SH-SY5Y (cell line): ENCODE measurements around the gene FOXA3.

Experiments
- GATA2 ChIP-seq: IDR thresholded peaks from 2 replicates; pipeline ENCODE4 v1.6.1; 2011; ENCODE audit warnings: mild to moderate bottlenecking, low read depth, low read length
- GATA3 ChIP-seq: IDR thresholded peaks from 2 replicates; pipeline ENCODE4 v1.6.1; 2011; ENCODE audit warnings: low read depth, mild to moderate bottlenecking, low read length, moderate library complexity

Gene FOXA3

DNA sequence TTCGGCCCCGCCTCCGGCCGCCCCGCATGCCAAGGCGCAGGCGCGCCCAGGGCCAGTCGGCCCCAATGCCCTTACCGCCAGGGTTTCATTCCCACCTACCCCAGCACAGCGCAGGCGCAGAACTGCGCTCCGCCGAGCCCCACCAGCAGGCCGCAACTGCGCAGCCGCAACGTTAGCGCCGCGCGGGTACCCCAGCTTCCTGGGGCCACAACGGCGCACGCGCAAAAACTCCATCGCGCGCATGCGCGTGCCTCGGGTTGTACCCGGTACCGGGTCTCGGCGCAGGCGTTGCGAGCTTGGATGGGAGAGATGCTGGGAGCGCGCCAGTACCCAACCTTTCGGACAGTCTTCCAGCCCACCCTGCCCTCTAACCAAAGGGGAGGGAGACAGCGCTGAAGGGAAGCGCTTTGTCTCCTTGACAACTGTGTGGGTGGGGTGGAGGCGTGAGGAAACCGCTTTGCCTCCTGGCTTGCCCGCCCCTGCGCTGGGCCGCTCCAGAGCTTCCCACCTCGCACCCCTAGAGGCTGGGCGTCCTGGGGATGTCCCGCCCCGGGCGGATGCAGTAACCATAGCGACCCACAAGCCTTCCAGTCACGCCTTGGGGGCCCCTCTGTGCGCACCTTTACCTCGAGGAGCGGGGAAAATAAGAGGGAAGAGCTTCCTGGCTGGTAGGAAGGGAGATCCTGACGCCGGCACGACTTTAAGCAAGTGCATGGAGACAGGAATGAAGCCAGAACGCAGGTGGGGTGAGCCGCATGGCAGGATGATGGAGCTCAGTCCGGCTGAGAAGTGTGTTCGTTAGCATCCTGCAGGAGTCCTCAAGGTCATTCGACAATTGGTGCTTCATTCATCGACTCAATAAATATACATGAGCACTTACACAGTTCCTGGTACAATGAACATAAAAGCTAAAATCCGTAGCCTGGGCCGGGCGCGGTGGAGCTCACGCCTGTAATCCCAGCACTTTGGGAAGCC lies 38.8 kb downstream of the FOXA3 start:
- TF ChIP-seq GATA2 (no peak), GATA3 (no peak)

GRCh38 chr19:45905011-45905410 lies 40.9 kb downstream of the FOXA3 start:
- TF ChIP-seq GATA3: no peak
- no peak for TF ChIP-seq GATA2

GRCh38 chr19:45906221-45906620 lies 42.1 kb downstream of the FOXA3 start:
- TF ChIP-seq GATA2 (no peak), GATA3 (no peak)

DNA sequence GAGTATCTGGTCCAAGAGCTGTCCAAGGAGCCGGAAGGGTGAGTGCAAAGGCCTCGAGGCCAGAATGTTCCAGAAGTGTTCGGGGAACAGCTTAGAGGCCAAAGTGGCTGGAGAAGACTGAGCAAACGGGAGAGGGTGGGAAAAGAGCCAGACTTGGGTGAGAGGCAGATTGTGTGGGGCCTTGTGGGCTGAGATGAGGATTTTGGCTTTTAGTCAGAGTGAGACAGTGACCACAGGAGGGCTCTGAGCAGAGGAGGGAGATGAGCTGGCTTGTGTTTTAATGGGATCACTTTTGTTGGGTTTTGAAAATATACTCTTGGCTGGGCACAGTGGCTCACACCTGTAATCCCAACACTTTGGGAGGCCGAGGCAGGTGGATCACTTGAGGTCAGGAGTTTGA lies 44.8 kb downstream of the FOXA3 start:
- TF ChIP-seq GATA2 (no peak), GATA3 (no peak)

DNA sequence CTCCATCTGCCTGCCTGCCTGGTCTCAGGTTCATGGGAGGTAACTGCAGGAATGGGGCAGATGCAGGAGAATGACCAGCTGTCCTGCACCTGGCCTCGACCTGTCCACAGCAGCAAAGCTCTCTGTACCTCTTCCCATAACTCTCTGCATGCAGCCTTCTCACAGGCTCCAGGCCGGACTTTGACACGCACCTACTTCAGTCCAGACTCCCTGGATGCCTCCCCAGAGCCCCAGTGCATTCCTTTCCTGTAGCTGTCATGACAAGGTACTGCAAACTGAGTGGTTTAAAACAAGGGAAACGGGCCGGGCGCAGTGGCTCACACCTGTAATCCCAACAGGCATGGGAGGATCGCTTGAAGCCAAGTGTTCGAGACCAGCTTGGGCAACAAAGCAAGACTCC lies 47.2 kb downstream of the FOXA3 start:
- TF ChIP-seq GATA2: no peak

DNA sequence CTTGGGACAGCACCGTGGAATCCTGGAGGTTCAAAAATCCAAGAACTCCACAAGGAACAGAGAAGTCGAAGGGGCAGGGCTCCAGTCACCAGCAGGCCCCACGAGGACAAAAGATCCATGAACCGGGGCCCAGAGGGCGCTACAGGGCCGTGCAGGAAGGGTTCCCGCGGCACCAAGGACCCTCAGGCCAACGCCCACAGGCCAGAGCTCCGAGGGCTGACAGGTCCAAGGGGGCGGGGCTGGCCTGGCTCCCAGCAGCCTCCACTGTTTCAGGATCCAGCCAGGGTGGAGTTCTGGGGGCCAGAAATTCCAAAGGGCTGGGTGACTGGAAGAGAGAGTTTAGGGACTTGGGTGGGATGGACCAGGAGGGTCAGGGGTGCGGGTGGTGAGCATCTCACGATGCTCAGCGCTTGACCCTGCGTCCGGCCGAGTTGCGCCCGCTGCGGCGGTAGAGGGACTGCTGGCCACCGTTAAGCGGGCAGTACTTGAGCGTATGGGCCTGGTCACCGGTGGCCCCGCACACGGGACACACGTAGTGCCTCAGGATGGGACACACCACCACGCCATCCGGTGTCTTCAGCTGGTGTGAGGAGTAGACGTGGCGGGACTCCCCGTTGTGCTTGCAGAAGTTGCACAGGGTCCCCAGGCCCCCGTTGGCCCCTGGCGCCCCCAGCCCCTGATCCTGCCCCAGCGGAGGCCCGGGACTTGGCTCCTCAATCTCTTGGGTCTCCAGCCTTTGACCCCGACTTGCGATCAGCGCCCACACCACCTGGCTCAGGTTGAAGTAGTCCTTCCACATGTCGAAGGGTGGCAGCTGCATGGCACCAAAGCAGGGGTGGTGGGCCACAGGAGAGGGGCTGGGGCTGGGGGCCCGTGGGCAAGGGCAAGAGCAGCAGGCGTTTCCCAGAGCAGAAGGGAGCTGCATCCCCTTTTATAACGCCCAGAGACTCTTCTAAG lies 50.0 kb downstream of the FOXA3 start, which contains the start of gene NANOS2:
NANOS2 (minus strand) TSS at position 905 of the 957 bp plus-strand sequence; CDS start at position 820, 85 bp downstream.
- TF ChIP-seq GATA2 (no peak), GATA3 (no peak)

- TF ChIP-seq GATA2 (no peak), GATA3 (no peak)
Observed at GRCh38 chr19:45917421-45918091, 53.4 kb downstream of the FOXA3 start.

DNA sequence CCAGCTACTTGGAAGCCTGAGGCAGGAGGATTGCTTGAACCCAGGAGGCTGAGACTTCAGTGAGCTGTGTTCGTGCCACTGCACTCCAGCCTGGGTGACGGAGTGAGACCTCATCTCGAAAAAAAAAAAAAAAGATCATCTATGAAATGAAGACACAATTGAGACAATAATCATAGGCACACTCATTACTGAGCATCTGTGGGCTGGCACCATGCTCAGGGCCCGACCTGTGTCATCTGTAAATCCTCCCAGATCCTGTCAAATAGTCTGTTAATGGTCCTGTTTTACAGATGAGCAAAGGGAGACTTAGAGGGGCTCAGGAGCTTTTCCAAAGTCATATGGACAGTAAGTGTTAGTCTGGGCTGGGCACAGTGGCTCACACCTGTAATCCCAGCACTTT lies 54.6 kb downstream of the FOXA3 start:
- no peak for TF ChIP-seq GATA3
- no peak for TF ChIP-seq GATA2

DNA sequence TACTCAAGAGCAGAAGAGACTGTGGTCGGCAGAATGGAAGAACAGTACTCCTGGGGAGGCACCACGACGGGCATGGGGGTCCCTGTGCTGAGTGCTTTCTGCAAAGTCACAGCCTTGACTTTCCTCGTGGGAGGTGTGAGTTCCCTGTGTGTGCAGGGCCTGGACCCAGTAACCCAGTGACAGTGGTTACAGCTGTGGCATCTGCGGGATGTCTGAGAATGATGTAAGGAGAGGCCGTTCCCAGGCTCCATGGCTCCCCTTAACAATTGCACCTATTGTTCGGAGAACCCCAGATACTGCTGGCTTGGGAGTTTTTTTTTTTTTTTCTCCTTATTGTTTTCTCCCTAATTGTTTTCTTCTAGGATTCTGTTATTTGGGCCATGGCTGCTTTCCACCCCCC lies 55.6 kb downstream of the FOXA3 start:
- TF ChIP-seq GATA2 (no peak), GATA3 (no peak)

GRCh38 chr19:45920458-45920857 lies 56.3 kb downstream of the FOXA3 start:
- TF ChIP-seq GATA3 (no peak), GATA2 (no peak)

- no peak for TF ChIP-seq GATA3
- no peak for TF ChIP-seq GATA2
Observed at GRCh38 chr19:45922281-45922680, 58.2 kb downstream of the FOXA3 start.
